ENCODE measurements around the gene ARMC6.

GRCh38 chr19:19062454-19063182 lies 29.2 kb downstream of the ARMC6 start:
- TF ChIP-seq CTCF (IDR thresholded peaks at IDR 0.05; ENCODE audit: insufficient read depth, low read depth, low read length) (no peak), EZH2 (IDR thresholded peaks at IDR 0.05; ENCODE audit: insufficient read depth, low read length) (no peak)

Measured in astrocyte (in vitro differentiated cells and primary cell).